Measurements from ENCODE around the gene TRAPPC6A.

The TRAPPC6A gene

GRCh38 chr19:45114116-45114515 lies 63.9 kb downstream of the TRAPPC6A start:
- no peak for DNase-seq (ENCODE audit: low read depth)

DNA sequence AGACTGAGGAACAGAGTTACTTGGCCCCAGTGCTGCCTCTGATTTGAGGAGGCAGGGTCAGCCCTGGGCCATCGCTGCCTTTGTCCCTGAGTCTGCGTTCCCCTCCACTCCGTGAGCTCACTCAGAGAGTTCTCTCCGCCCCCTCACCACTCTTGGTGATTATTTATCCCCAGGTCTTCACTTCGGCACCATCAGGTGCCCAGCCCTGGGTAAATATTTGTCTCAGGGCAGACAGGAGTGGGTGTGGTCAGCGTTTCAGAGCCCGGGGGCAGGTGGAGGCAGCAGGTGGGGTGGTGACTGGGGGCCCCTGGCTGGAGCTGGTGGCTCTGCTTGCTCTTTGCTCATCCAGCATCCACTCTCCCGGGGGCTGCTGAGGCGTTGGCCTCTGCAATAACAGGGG lies 64.4 kb downstream of the TRAPPC6A start:
- TF ChIP-seq CTCF (conservative IDR thresholded peaks at IDR 0.05; ENCODE audit: low read length), result no peak
- no peak overlapping the region for H3K4me3 ChIP-seq (ENCODE audit: low read length)
- no peak for DNase-seq (ENCODE audit: low read depth)

More at GRCh38 chr19:45114116-45114515, 63.9 kb downstream of the TRAPPC6A start:
- no peak for TF ChIP-seq CTCF (conservative IDR thresholded peaks at IDR 0.05; ENCODE audit: low read length)
- no peak overlapping the region for H3K4me3 ChIP-seq (ENCODE audit: low read length)

Data from AG10803 (cell line).